ENCODE measurements around the gene EFEMP1. TPM values are rescaled to one million over a fixed set of nuclear protein-coding genes. Genes with fewer than 3 reads are reported as not detected.

Gene EFEMP1
- total RNA-seq, 1 donor = 1,564 TPM

DNA sequence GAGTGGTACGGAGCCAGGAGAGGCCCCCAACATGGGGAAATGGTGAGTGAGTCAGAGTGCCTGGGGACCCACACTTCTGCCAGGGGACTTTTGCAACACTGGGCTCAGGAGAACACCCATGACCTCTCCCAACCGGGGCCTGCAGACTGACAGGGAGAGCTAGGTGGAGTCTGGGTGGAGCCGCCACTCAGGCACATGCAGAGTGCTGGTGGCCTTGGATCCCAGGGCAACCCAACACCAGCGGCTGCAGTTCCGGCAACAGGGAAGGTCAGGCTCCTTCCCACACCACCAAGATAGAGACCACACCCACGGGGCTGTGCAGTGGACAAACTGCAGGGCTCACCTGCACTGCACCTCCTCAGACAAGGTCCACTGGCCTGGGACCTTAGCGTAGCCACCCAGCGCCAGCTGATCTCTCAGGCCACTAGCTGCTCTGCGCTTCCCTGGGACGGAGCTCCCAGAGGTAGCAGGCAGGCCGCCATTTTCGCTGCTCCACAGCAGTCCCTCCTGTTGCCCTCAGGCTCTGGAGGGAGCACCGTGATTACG is 99.0 kb downstream of the EFEMP1 start:
- H3K4me3 ChIP-seq (ENCODE audit: insufficient read depth, low read length) = no peak overlapping the region
- peaks cover 7% of the 10 kb centered on the region for H3K4me1 ChIP-seq (ENCODE audit: insufficient read depth, low read length)
- H4K20me1 ChIP-seq (ENCODE audit: insufficient read depth, low read length) = no peaks in the 10 kb centered on the region
- TF ChIP-seq, protein P1, sequence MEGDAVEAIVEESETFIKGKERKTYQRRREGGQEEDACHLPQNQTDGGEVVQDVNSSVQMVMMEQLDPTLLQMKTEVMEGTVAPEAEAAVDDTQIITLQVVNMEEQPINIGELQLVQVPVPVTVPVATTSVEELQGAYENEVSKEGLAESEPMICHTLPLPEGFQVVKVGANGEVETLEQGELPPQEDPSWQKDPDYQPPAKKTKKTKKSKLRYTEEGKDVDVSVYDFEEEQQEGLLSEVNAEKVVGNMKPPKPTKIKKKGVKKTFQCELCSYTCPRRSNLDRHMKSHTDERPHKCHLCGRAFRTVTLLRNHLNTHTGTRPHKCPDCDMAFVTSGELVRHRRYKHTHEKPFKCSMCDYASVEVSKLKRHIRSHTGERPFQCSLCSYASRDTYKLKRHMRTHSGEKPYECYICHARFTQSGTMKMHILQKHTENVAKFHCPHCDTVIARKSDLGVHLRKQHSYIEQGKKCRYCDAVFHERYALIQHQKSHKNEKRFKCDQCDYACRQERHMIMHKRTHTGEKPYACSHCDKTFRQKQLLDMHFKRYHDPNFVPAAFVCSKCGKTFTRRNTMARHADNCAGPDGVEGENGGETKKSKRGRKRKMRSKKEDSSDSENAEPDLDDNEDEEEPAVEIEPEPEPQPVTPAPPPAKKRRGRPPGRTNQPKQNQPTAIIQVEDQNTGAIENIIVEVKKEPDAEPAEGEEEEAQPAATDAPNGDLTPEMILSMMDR (IDR thresholded peaks at IDR 0.05; ENCODE audit: extremely low read depth, low read depth, low read length) = no peak
- no peak overlapping the region for H2AFZ ChIP-seq (ENCODE audit: low read length)
- H3K27me3 ChIP-seq (ENCODE audit: insufficient read depth, low read length) = no peaks in the 10 kb centered on the region
- H3K4me2 ChIP-seq (ENCODE audit: insufficient read depth, low read length) = no peak overlapping the region
- no peak overlapping the region for H3K27ac ChIP-seq (ENCODE audit: low read depth, low read length)
- H3K79me2 ChIP-seq (ENCODE audit: insufficient read depth, low read length) = no peaks in the 10 kb centered on the region
- no peak for DNase-seq (ENCODE audit: insufficient read length, low spot score, missing footprints)
- no peaks in the 10 kb centered on the region for H3K36me3 ChIP-seq (ENCODE audit: insufficient read depth, low read length)
- no peaks in the 10 kb centered on the region for H3K9me3 ChIP-seq (ENCODE audit: low read depth, low read length)

Other genes with a start within 250 kb of the EFEMP1 start
- gene PNPT1, start 229.9 kb downstream of the EFEMP1 start, total RNA-seq = 18.3 and 22.8 TPM in 2 replicates